Neural crest cell (in vitro differentiated cells): ENCODE measurements around the gene SUPT20H. TPM values are rescaled to one million over a fixed set of nuclear protein-coding genes. Genes with fewer than 3 reads are reported as not detected.

Source experiments
- DNase-seq: peaks from one replicate; pipeline ENCODE4 v3.0.0; 2021; ENCODE audit warnings: low read depth, mixed read lengths, low spot score
- H3K27ac Mint-ChIP-seq: one replicate; pipeline ENCODE4 v1.8.0; 2021; ENCODE audit warnings: mild to moderate bottlenecking, mixed read lengths; ENCODE audit not compliant: unreplicated experiment
- H3K27me3 Mint-ChIP-seq: 2 replicates; pipeline ENCODE4 v1.8.0; 2021; ENCODE audit warnings: low read depth, mild to moderate bottlenecking, mixed read lengths
- H3K36me3 Mint-ChIP-seq: 2 replicates; pipeline ENCODE4 v1.8.0; 2021; ENCODE audit warnings: low read depth, mild to moderate bottlenecking, mixed read lengths
- H3K4me1 Mint-ChIP-seq: 2 replicates; pipeline ENCODE4 v1.8.0; 2021; ENCODE audit warnings: mixed read lengths
- H3K4me3 Mint-ChIP-seq: one replicate; pipeline ENCODE4 v1.8.0; 2021; ENCODE audit warnings: mild to moderate bottlenecking, mixed read lengths
- H3K9me3 Mint-ChIP-seq: 2 replicates; pipeline ENCODE4 v1.8.0; 2021; ENCODE audit warnings: mixed read lengths
- CTCF ChIP-seq: fragments of 200-600 bp; sonication (generic); conservative IDR thresholded peaks from 2 replicates; pipeline ENCODE4 v1.5.0; 2021; ENCODE audit warnings: antibody characterized with exemption, mild to moderate bottlenecking
- total RNA-seq: library from RNA; stranded (reverse); gene quantifications from 2 replicates; pipeline ENCODE4 v1.2.1, GENCODE V29; 2021

SUPT20H gene
- total RNA-seq, 1 donor from 2014 or later: 86.5 TPM

- H3K36me3 Mint-ChIP-seq: peaks cover 18% of the 10 kb centered on the region
- no peaks in the 10 kb centered on the region for H3K9me3 Mint-ChIP-seq
- no peaks in the 10 kb centered on the region for H3K27me3 Mint-ChIP-seq
- H3K27ac Mint-ChIP-seq: no peak overlapping the region
- H3K4me1 Mint-ChIP-seq: no peaks in the 10 kb centered on the region
- TF ChIP-seq CTCF: no peak
- no peak for DNase-seq
- H3K4me3 Mint-ChIP-seq: no peak overlapping the region
Measured at GRCh38 chr13:36986462-36987240, 72.8 kb downstream of the SUPT20H start.

- Mint-ChIP-seq H3K9me3 (no peaks in the 10 kb centered on the region), H3K4me1 (no peaks in the 10 kb centered on the region)
Measured at GRCh38 chr13:36981156-36981743, 78.2 kb downstream of the SUPT20H start.

GRCh38 chr13:36979361-36980050 is 80.0 kb downstream of the SUPT20H start:
- Mint-ChIP-seq H3K4me3 (no peak overlapping the region), H3K27me3 (no peaks in the 10 kb centered on the region), H3K27ac (no peak overlapping the region), H3K36me3 (peaks cover 18% of the 10 kb centered on the region), H3K9me3 (peaks cover 3% of the 10 kb centered on the region), H3K4me1 (no peaks in the 10 kb centered on the region)
- no peak for DNase-seq
- no peak for TF ChIP-seq CTCF

More at GRCh38 chr13:36981156-36981743, 78.2 kb downstream of the SUPT20H start:
- Mint-ChIP-seq H3K36me3 (peaks cover 11% of the 10 kb centered on the region), H3K27me3 (no peaks in the 10 kb centered on the region), H3K4me3 (no peak overlapping the region), H3K27ac (no peak overlapping the region)
- no peak for DNase-seq
- peak; percentile 75 for TF ChIP-seq CTCF

GRCh38 chr13:36975172-36975571 is 84.3 kb downstream of the SUPT20H start:
- no peak for TF ChIP-seq CTCF
- peaks cover 3% of the 10 kb centered on the region for H3K9me3 Mint-ChIP-seq
- H3K27ac Mint-ChIP-seq: no peak overlapping the region
- no peaks in the 10 kb centered on the region for H3K27me3 Mint-ChIP-seq
- no peak for DNase-seq
- no peaks in the 10 kb centered on the region for H3K4me1 Mint-ChIP-seq
- H3K36me3 Mint-ChIP-seq: peaks cover 25% of the 10 kb centered on the region
- H3K4me3 Mint-ChIP-seq: no peak overlapping the region

- Mint-ChIP-seq H3K27me3 (no peaks in the 10 kb centered on the region), H3K27ac (no peak overlapping the region), H3K36me3 (peaks cover 25% of the 10 kb centered on the region), H3K9me3 (peaks cover 3% of the 10 kb centered on the region), H3K4me3 (no peak overlapping the region), H3K4me1 (no peaks in the 10 kb centered on the region)
- DNase-seq: no peak
- no peak for TF ChIP-seq CTCF
Measured at GRCh38 chr13:36973621-36974295, 85.7 kb downstream of the SUPT20H start.
